Stimulated activated CD4-positive, alpha-beta T cell treated with anti-CD3 and anti-CD28 coated beads, Interleukin-15, amount 100 ng/mL, for 24 hours (primary cell): ENCODE measurements around the gene MARVELD2.
"Not testable (repeated sequence)": the region's sequence is repeated elsewhere in the genome, so short reads cannot be mapped to it uniquely, and the experiment has no call there.

Experiments
- DNase-seq: peaks from one replicate; pipeline ENCODE4 v3.0.0-alpha.2; 2020

Gene MARVELD2

GRCh38 chr5:69414885-69415583, at the start of gene MARVELD2:
Gene MARVELD2 (plus strand): TSS chr5:69415116. CDS start chr5:69419386, 4,270 bp downstream.
- DNase-seq, result peak; percentile 72

GRCh38 chr5:69367697-69368279, 47.1 kb upstream of the MARVELD2 start:
- no peak for DNase-seq

GRCh38 chr5:69368458-69369339, 46.2 kb upstream of the MARVELD2 start:
- peak; percentile 34 for DNase-seq

- DNase-seq, result peak; percentile 95
Observed at GRCh38 chr5:69369340-69370121, 45.4 kb upstream of the MARVELD2 start, which contains the start of the genes AK6, RAD17 and TAF9. Gene AK6 (minus strand): TSS chr5:69369520. CDS start chr5:69369490, 30 bp downstream. Gene RAD17 (plus strand): TSS chr5:69369818. CDS start chr5:69372209, 2,391 bp downstream. Gene TAF9 (minus strand): TSS chr5:69369520. CDS start chr5:69365737, 3,783 bp downstream.

- DNase-seq, result peak; percentile 17
Observed at GRCh38 chr5:69370335-69370734, 44.6 kb upstream of the MARVELD2 start.

- DNase-seq, result no peak
Observed at GRCh38 chr5:69372394-69372793, 42.5 kb upstream of the MARVELD2 start.

GRCh38 chr5:69374911-69375446, 39.9 kb upstream of the MARVELD2 start:
- DNase-seq, result no peak

- no peak for DNase-seq
Observed at GRCh38 chr5:69378376-69378775, 36.5 kb upstream of the MARVELD2 start.

GRCh38 chr5:69404659-69405330, 10.1 kb upstream of the MARVELD2 start:
- no peak for DNase-seq

GRCh38 chr5:69415584-69415958, 655 bp downstream of the MARVELD2 start:
- DNase-seq, result no peak

GRCh38 chr5:69416180-69416579, 1.3 kb downstream of the MARVELD2 start:
- no peak for DNase-seq

- DNase-seq, result no peak
Observed at GRCh38 chr5:69416699-69417098, 1.8 kb downstream of the MARVELD2 start.

GRCh38 chr5:69418554-69418953, 3.6 kb downstream of the MARVELD2 start:
- DNase-seq, result no peak

- DNase-seq, result no peak
Observed at GRCh38 chr5:69431424-69432303, 16.7 kb downstream of the MARVELD2 start.

- DNase-seq, result no peak
Observed at GRCh38 chr5:69432412-69433206, 17.7 kb downstream of the MARVELD2 start.

GRCh38 chr5:69435276-69435884, 20.5 kb downstream of the MARVELD2 start:
- DNase-seq, result not testable (repeated sequence)

- DNase-seq, result no peak
Observed at GRCh38 chr5:69444127-69444754, 29.3 kb downstream of the MARVELD2 start.

GRCh38 chr5:69449511-69449910, 34.6 kb downstream of the MARVELD2 start:
- DNase-seq, result no peak

GRCh38 chr5:69450116-69450515, 35.2 kb downstream of the MARVELD2 start:
- DNase-seq, result no peak
